ENCODE measurements around the gene LRRC36. TPM values are rescaled to one million over a fixed set of nuclear protein-coding genes. Genes with fewer than 3 reads are reported as not detected.

Gene LRRC36, protein sequence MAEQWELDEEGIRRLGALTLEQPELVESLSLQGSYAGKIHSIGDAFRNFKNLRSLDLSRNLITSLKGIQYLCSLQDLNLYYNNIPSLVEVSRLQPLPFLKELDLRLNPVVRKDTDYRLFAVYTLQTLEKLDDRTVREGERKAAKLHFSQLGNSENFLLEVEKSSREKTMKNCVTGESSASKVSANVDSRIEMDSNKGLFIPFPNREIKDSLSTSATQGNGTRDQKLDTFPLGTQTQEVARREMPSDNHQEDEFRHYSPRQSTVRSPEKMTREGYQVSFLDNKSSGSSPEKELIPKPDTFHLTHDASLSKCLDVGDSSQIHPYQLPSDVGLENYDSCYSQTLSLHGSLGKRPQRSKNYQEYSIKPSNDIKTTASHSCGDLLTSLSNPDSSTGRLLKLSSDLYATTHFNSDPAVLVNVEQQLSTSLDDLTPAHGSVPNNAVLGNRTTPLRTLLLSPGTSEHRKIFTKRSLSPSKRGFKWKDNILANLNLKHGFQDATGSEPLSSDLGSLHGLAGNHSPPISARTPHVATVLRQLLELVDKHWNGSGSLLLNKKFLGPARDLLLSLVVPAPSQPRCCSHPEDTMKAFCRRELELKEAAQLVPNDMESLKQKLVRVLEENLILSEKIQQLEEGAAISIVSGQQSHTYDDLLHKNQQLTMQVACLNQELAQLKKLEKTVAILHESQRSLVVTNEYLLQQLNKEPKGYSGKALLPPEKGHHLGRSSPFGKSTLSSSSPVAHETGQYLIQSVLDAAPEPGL
- total RNA-seq (not detected), polyA plus RNA-seq (not detected)

DNA sequence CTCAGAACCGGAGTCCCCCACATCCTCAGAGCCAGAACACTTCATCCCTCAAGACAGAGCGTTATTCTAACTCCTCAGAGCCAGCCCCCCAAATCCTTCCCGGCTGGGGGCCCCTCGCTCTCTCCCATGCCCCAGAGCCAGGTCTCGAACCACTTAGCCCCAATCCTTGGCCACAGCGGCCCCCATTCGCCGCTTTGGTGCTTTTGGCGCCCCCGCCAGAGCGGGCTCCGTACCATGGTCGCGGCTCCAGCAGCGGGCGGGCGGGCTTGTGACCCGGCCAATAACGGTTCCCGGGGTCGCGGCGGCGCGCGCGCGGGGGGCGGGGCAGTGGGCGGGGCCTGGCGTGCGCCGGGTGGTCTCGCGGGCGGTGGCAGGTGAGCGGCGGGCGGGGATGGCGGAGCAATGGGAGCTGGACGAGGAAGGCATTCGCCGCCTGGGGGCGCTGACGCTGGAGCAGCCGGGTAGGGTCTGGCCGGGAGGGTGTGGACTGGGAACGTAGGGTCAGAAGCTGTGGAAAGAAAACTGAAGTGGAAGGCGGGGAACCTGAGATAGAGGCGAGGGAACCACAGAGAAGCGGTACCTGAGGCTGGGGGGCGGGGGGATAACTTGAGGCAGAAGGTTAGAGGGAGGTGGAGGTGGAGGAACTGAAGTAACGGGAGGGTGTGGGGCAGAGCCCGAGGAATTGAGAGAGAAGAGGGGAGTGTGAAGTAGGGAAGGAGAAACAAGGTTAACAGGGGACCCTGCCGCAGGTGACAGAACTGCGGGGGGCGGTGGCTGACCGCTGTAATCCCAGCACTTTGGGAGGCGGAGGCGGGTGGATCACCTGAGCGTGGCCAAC is at the start of gene LRRC36, which contains the start of gene KCTD19:
Gene LRRC36, plus strand, starts transcription at position 344 of the 838 bp plus-strand sequence. Its CDS starts 48 bp downstream, at position 392.
Gene KCTD19, minus strand, starts transcription at position 270 of the 838 bp plus-strand sequence. Its CDS starts 34 bp downstream, at position 236.
- Mint-ChIP-seq H3K27me3 (peaks cover 75% of the 10 kb centered on the region), H3K4me1 (peaks cover 5 to 9% (median 6%) of the 10 kb centered on the region in 4 donors), H3K4me3 (peak within 1 kb of the TSS in 3 of 4 donors; percentile 22 to 73 (median 59)), H3K27ac (peak within 1 kb of the TSS in 2 of 3 donors; percentile 60 to 70), H3K36me3 (no peaks in the 10 kb centered on the region), H3K9me3 (peaks cover 0 to 3% (median 0%) of the 10 kb centered on the region in 7 donors)
- no peak within 1 kb of the TSS for H3K4me3 ChIP-seq (ENCODE audit: low read depth, low read length)
- no peaks in the 10 kb centered on the region for H3K9me3 ChIP-seq (ENCODE audit: control insufficient read depth in 2 of 2, low read length in 2 of 2)
- peaks cover 19% of the 10 kb centered on the region for H3K27me3 ChIP-seq (ENCODE audit: control insufficient read depth, insufficient read depth, low read length)
- peaks cover 8% of the 10 kb centered on the region for H3K4me1 ChIP-seq (ENCODE audit: control insufficient read depth, insufficient read depth, low read length, poor library complexity, severe bottlenecking)
- no peaks in the 10 kb centered on the region for H3K36me3 ChIP-seq (ENCODE audit: control insufficient read depth, insufficient read depth, low read length)
- DNase-seq, result no peak
- H3K27ac ChIP-seq (ENCODE audit: insufficient read depth, low read length, poor library complexity, severe bottlenecking), result no peak within 1 kb of the TSS
- peak in 1 of 2 donors; percentile 22 for ATAC-seq (ENCODE audit: low read depth in 2 of 2)

DNA sequence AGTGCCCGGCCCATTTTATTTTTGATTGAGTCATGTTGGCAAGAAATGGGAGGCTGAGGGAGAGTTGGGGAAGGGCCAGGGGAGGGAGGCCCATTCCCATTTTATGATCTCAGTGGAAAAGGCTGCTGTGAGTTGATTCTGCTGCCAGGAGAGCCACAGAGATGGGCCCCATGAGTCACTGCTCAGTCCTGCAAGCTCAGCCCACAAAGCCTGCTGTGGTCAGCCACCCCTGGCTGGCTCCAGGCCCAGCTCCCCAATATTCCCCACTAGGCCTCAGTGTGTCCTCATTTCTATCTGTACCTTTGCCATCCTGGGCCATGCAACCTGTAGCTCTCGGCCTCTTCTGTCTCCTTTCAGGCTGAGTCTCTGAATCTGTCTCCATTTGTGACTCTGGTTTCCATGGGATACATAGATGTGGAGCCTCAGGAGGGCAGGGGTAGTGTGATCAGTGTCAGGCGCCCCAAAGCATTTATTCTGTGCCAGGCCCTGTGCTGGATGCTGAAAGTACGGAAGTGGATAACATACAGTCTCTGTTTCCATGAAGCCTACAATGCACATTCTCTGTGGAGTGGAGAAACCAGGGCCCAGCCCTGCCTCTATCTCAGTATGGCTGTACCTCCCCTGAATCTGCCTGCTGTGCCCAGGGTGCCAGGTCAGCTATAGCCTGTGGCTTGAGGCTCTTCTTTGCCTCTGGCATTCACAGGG is 49.2 kb upstream of the LRRC36 start:
- Mint-ChIP-seq H3K4me1 (peaks cover 4 to 17% (median 8%) of the 10 kb centered on the region in 4 donors), H3K9me3 (no peaks in the 10 kb centered on the region), H3K4me3 (peak overlapping the region; percentile 61 to 77 (median 71)), H3K27ac (peak overlapping the region; percentile 11 to 92 (median 75)), H3K27me3 (no peaks in the 10 kb centered on the region), H3K36me3 (no peaks in the 10 kb centered on the region)
- no peaks in the 10 kb centered on the region for H3K27me3 ChIP-seq (ENCODE audit: control insufficient read depth, insufficient read depth, low read length)
- H3K4me1 ChIP-seq (ENCODE audit: control insufficient read depth, insufficient read depth, low read length, poor library complexity, severe bottlenecking), result peaks cover 26% of the 10 kb centered on the region
- ATAC-seq (ENCODE audit: low read depth in 2 of 2) (no peak), DNase-seq (no peak)
- H3K27ac ChIP-seq (ENCODE audit: insufficient read depth, low read length, poor library complexity, severe bottlenecking), result no peak overlapping the region
- peaks cover 3% of the 10 kb centered on the region for H3K36me3 ChIP-seq (ENCODE audit: control insufficient read depth, insufficient read depth, low read length)
- no peaks in the 10 kb centered on the region for H3K9me3 ChIP-seq (ENCODE audit: control insufficient read depth in 2 of 2, low read length in 2 of 2)
- H3K4me3 ChIP-seq (ENCODE audit: low read depth, low read length), result no peak overlapping the region

DNA sequence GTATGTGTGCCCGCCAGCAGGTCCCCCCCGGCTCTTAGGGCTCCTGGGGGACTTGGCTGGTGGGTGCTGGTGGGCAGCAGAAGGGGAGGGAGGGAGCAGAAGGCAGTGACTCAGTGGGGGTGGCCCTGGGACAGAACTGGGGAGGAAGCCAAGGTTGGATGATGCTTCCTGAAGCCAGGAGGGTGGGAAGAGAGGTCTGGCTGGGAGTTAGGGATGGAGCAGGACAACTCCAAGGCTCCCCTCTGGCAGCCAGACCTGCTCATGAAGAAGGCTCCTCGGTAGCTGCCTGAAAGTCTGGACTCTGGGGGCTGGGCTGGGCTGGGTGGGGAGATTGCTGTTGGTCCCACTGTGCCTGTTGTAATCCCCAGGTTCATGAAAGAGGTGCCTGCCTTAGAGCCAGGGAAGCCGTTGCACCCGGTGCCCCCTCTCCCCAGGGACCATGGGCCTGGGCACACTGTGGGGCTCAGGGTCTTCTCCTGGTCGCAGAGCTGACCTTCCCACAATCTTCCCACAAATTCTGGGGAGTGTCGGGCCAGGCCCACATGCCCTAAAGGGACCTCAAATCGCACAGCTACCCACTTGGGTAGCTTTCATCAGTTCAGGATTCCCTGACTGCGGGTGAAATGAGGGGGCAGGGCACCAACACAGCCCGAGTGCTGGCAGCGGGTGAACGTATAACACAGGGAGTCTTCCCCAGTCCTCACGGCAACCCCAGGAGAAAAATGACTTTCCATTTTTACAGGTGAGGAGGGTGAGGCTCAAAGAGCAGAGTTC is 48.4 kb upstream of the LRRC36 start:
- Histone ChIP-seq H3K4me3 (ENCODE audit: low read depth, low read length) (peak overlapping the region; percentile 48), H3K27ac (ENCODE audit: insufficient read depth, low read length, poor library complexity, severe bottlenecking) (no peak overlapping the region), H3K4me1 (ENCODE audit: control insufficient read depth, insufficient read depth, low read length, poor library complexity, severe bottlenecking) (peaks cover 26% of the 10 kb centered on the region), H3K27me3 (ENCODE audit: control insufficient read depth, insufficient read depth, low read length) (no peaks in the 10 kb centered on the region), H3K36me3 (ENCODE audit: control insufficient read depth, insufficient read depth, low read length) (peaks cover 3% of the 10 kb centered on the region), H3K9me3 (ENCODE audit: control insufficient read depth in 2 of 2, low read length in 2 of 2) (no peaks in the 10 kb centered on the region)
- ATAC-seq (ENCODE audit: low read depth in 2 of 2), result no peak
- DNase-seq, result no peak
- H3K27me3 Mint-ChIP-seq, result no peaks in the 10 kb centered on the region
- no peaks in the 10 kb centered on the region for H3K9me3 Mint-ChIP-seq
- H3K4me3 Mint-ChIP-seq, result peak overlapping the region; percentile 75 to 87 (median 84)
- H3K27ac Mint-ChIP-seq, result peak overlapping the region; percentile 75 to 92 (median 79)
- peaks cover 4 to 17% (median 8%) of the 10 kb centered on the region in 4 donors for H3K4me1 Mint-ChIP-seq
- H3K36me3 Mint-ChIP-seq, result no peaks in the 10 kb centered on the region

DNA sequence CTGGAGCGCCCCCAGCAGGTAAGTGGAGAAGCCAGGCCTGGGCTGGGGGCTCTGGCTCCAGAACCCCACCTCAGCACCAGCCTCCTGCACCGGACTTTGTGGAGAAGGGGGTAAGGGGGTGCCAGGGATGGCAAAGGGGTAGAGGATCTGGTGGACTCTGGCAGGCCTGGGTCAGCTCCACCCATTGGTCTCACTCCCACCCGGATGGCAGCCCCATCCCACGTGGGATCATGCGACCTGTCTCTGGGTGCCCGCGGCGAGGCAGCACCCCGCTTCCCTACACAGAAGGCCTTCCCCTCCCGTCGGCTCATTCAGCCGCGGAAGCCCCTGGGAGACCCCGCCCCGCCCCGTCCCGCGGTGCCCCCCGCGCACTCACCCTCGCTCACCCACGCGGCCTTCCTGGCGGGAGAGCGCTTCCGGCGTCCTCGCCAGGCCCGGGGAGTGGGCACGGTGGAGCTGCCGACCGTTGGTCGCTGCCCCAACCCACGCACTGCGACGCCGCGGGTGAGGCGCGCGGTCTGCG is 47.8 kb upstream of the LRRC36 start:
- ATAC-seq (ENCODE audit: low read depth in 2 of 2), result peak; percentile 27 to 34
- Histone ChIP-seq H3K36me3 (ENCODE audit: control insufficient read depth, insufficient read depth, low read length) (peaks cover 3% of the 10 kb centered on the region), H3K27me3 (ENCODE audit: control insufficient read depth, insufficient read depth, low read length) (no peaks in the 10 kb centered on the region), H3K27ac (ENCODE audit: insufficient read depth, low read length, poor library complexity, severe bottlenecking) (peak overlapping the region; percentile 53), H3K4me3 (ENCODE audit: low read depth, low read length) (peak overlapping the region; percentile 48), H3K4me1 (ENCODE audit: control insufficient read depth, insufficient read depth, low read length, poor library complexity, severe bottlenecking) (peaks cover 26% of the 10 kb centered on the region), H3K9me3 (ENCODE audit: control insufficient read depth in 2 of 2, low read length in 2 of 2) (no peaks in the 10 kb centered on the region)
- Mint-ChIP-seq H3K4me3 (peak overlapping the region; percentile 72 to 87 (median 84)), H3K27me3 (no peaks in the 10 kb centered on the region), H3K36me3 (no peaks in the 10 kb centered on the region), H3K9me3 (no peaks in the 10 kb centered on the region), H3K27ac (peak overlapping the region in 2 of 3 donors; percentile 38 to 79), H3K4me1 (peaks cover 4 to 17% (median 8%) of the 10 kb centered on the region in 4 donors)
- peak in 1 of 3 donors; percentile 60 for DNase-seq

DNA sequence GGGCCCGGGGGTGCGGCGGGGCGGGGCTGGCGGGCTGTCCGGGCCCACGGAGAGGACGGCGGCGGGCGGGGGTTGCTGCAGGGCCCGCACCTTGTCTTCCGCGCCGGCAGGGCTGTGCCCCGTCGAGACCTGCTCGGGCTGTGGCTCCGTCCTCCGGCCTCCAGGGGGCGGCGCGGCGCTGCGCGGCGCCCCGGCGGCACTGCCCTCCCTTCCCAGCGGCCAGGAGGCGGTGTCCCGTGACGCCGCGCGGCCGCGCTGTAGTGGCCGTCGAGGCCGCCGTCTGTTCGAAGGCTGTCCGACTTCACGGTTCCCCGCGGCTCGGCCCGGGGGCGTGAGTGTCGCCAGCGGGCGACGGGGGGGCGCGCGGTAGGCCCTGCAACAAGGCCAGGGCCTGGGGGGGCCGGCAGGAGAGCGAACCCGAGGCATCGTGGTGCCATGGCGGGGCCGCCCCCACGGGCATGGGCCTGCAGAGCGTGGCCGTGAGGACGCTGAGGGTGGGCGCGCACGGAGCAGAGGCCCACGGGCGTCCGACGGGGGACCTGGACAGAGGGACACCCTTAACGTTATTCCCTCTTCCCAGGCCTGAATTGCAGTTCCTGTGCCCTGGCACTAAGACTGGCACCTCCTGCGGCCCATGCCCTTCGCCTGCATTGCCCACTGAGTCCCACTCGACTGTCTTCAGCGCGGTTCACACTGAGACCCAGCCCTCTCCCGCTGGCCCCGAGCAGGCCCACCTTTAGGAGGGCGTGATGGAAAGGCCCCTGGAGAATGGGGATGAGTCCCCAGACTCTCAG is 47.1 kb upstream of the LRRC36 start, which contains the start of gene PLEKHG4:
Gene PLEKHG4, plus strand, starts transcription at position 237 of the 794 bp plus-strand sequence. Its CDS starts 513 bp downstream, at position 750.
- Mint-ChIP-seq H3K4me3 (peak within 1 kb of the TSS; percentile 72 to 87 (median 84)), H3K9me3 (no peaks in the 10 kb centered on the region), H3K36me3 (no peaks in the 10 kb centered on the region), H3K27ac (peak within 1 kb of the TSS; percentile 38 to 79 (median 61)), H3K27me3 (no peaks in the 10 kb centered on the region), H3K4me1 (peaks cover 2 to 17% (median 7%) of the 10 kb centered on the region in 4 donors)
- H3K27ac ChIP-seq (ENCODE audit: insufficient read depth, low read length, poor library complexity, severe bottlenecking), result peak within 1 kb of the TSS; percentile 53
- H3K4me1 ChIP-seq (ENCODE audit: control insufficient read depth, insufficient read depth, low read length, poor library complexity, severe bottlenecking), result peaks cover 26% of the 10 kb centered on the region
- H3K4me3 ChIP-seq (ENCODE audit: low read depth, low read length), result peak within 1 kb of the TSS; percentile 48
- H3K27me3 ChIP-seq (ENCODE audit: control insufficient read depth, insufficient read depth, low read length), result no peaks in the 10 kb centered on the region
- ATAC-seq (ENCODE audit: low read depth in 2 of 2), result peak; percentile 98
- peaks cover 3% of the 10 kb centered on the region for H3K36me3 ChIP-seq (ENCODE audit: control insufficient read depth, insufficient read depth, low read length)
- DNase-seq, result peak; percentile 70 to 85 (median 76)
- H3K9me3 ChIP-seq (ENCODE audit: control insufficient read depth in 2 of 2, low read length in 2 of 2), result no peaks in the 10 kb centered on the region
